HG03558 (cell line): ENCODE results near the gene PRDM16.

Experiments
- ATAC-seq: cut with Tn5 transposase; IDR thresholded peaks from one replicate; pipeline ENCODE4 v1.9.1; 2021; ENCODE audit warnings: moderate number of reproducible peaks; ENCODE audit not compliant: unreplicated experiment; ENCODE audit errors: extremely low read depth

The PRDM16 gene

DNA sequence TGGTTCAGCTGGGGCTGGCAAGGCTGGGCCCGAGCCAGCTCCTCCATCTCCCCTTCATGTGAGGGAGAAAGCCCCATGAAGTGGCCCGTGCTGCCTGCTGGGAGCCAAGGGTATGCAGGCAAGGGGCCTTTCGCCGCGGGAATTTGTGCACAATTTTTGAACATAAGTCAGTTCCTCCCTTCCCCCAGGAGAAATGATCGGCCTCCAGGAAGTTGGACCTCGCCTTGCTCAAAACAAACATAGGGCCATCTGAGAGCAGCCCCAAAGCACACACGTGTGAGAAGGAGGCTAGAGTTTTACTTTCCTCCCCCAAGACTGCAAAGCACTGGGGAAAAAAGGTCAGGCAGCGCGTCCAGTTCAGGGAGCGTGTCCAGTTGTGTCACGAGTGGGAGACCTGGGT lies 64.7 kb downstream of the PRDM16 start:
- no peak for ATAC-seq

DNA sequence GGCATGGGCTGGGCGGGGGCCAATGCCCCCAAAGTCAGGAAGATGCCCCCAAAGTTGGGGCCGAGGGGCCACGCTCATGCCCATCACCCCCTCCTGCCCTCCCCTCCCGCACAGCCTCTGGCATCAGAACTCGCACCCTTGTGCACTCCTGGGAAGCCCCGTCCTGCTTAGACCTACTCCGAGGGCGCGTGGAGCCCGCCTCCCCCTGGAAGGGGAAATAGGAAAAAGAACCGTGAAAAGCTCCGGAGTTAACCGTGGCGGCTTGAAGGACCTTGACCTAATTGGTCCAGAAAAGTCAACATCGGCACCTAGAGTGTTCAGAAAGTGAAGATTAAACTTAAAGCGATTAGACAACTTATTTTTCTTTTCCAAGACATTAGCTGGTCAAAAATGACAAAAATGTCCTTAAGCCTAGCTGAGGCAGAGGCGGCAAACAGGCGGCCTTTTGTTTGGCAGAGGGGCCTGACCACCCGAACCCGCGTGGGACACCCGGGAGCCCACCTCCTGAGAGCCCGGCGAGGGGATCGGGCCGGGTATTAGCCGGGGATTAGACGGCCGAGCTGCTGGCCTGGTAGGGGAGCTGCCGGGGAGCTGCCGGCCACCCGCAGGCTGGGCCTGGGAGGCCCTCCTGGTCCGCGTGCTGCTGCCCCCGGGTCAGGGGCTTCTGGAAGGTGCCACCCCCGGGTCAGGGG lies 65.5 kb downstream of the PRDM16 start:
- no peak for ATAC-seq

DNA sequence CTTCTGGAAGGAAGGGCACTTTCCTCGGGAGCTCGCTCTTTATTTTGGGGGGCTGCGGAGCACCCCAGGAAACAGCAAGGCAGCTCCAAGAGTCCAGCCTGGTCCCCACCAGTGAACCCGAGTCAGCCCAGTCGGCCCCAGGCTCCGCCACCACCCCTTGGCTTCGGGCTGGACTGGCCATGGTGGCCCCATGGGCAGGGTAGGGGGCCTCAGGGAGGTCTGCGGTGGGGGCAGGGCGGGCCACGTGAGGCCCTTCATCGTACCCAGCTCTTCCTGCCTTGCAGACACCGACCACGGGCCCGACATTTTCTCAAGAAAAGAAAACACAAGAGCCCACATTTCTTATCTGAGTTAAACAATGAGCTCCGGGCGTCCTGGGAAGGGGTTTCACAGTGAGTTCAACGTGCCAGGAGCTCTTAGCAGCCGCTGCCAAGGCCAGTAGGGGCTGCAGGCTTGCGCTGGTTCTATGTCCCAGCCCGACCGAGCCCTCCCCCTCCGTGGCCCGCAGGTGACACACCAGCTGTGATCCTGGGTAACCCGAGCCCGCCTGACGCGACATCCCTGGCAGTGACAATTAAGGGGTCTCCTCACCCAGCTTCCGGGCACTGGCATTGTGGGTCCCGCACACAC lies 66.2 kb downstream of the PRDM16 start:
- ATAC-seq: no peak

DNA sequence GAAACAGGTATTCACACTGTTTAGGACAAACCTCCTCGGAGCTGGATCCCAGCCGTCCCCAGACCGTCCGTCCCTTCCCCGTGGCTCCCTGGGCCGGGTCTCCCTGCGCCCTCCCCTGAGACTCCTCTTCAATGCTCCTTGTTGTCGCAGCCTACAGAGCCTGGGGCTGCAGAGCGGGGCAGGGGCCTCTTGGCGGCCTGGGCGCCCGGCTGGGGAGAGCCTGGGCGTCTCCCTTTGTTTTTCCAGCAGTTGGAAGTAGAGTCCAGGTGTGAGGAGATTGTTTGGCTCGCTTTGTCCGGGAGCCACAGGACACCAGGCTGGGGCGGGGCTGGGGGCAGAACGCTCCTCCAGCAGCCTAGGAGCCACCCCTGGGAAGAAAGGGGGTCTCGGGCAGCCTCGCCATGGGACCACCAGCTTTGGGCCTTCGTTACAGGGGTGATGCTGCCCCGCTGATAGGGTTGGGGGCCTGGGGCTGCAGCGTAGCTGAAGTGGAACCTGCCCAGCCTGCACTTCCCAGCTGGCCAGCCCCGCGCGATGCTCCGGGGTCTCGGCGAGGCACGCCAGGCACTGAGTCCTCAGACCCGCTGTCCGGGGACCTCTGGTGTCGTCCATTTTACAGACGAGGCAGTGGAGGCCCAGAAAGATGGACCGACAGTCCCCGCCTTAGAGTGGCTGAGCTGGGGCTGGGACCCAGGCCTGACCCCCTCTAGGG lies 66.9 kb downstream of the PRDM16 start:
- no peak for ATAC-seq

DNA sequence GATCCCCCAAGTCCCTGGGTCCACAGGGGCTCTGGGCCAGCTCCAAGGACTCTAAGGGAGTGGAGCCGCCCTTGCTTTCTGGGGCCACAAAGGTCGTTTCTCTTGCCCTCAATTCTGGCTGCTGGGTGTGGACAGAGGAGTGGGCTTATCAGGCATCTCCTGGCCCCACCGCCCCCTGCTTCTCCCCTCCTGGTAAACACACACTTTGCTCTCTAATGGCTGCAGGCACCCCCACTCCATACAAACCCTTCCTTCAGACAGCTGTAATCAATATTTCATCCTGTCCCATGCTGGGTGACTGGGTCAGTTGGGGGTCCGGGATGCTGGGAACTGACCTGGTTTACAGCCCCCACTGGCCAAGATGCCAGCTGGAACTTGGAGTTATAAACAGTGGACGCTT lies 67.5 kb downstream of the PRDM16 start:
- no peak for ATAC-seq

DNA sequence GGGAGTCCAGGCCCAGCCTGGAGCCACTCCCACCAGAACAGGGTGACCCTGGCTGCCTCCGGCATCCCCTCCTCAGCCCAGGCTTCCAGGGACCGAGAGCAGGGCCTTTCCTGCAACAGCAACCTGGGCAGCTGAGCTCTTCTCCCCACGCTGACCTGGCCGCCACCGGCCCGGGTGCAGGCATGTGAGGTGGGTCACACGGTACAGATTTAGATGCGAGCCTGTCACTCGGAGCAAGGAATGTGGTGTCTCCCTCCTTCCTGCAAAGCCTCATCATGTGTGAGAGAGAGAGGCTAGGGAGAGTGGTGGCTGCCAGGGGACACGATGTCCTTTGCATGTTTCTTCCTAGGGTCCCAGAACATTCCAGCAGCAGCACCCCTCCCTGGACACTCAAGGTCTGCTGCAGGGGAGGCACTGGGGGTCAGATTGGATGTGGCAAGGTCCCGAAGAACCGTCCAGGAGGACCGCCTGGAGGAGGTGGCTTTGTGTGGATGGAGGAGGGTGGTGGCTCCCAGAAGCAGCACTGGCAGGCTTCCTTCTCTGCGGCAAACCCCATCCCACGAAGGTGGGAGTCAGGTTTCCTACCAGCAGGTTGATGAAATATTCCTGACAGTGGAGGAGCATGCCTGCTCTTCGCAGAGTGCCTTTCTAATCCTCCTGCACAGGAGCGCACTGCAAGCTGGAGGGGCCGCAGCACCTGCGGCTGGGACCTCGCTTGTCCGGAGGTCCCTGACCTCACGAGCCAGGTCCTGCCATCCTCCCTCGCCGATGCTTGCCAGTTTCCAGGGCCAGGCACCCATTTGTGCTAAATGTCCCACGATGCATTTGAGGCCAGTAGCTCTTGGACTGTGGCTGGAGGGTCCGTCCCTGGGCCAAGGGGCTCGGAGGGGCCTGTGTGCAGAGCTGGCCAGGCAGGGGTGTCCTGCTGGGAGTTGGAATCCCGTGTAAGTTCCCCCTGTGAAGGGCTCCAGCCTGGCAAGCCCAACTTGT lies 68.4 kb downstream of the PRDM16 start:
- no peak for ATAC-seq

DNA sequence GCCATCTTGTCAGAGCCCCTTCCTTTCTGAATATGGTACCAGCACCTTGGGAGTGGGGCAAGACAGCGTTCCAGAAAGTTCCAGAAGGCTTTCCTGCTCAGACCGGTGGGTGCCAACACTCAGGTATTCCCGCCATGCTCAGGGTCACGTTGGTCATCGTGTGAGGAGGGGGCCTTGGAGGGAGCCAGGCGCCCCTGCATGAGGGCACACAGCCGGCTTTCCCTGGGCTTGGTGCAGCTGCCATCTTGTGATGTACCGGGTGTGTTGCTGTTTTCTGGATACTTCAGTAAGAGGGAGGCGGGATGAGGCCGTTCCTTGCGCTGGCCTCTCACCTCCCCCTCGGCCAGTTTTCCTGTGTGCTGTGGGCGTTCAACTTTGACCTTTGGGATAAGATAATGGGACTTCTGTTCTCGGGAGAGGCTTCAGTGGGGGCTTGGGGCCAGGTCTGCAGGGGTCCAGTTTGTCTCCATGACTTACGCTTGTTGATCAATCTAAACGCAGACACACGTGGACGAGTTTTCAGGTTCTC lies 69.7 kb downstream of the PRDM16 start:
- no peak for ATAC-seq

DNA sequence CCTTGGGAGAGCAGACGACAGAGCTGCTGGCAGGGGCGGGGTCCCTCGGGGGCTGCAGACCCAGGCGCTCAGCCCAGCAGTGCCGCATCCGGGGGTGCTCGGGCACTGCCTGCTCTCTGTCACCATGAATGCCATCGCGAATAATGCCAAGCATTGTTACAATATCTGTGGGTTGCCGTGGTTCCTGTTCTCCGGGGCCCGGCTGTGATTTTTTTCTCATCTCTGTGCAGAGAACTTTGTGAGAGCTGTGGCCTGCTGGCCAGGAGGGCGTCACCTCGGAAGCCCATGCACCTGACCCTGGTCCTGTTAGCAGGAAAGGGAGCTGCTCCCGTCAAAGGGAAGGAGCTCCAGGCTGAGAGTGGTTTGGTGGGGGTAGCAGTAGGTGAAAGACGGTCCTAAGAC lies 70.4 kb downstream of the PRDM16 start:
- no peak for ATAC-seq

DNA sequence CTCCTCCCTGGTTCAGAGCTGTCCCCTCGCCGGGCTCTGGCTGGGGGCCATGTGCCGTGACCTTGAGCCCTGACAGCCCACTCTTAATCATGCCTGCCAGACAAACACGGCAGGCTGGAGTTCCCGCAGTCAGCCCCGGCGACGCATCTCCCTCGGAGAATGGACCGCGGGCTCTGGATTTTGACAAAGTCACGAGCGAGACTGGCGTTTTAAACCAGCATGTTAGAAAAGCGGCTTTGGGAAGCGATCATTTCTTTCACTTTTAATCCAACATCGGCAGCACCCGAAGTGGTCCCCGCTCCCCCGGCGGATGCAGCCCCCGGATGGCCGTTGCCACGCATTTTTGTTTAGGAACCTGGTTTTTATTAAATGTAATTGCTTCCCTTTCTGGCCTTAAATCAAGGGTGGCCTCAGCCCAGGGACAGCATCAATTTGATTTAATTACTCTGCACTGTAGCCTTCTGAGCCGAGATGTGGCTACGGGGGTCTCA lies 70.9 kb downstream of the PRDM16 start:
- ATAC-seq: no peak

DNA sequence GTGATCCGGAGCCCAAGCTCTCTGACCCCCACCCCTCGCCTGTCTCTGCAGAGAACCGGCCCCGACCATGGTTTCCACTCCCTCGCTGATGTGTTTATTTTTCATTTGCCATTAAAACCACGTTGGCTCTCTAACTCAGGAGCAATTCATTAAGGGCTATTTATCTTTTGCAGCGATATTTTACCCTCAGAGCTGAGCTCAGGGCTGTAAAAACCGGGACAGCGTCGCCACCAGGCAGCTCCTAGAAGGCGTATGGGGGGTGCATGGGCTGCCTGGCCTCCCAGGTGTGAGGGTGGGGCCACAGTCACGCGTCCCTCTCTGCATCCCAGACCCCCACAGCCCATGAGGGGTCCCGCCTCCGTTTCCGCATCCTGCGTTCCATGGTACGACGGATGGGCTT lies 71.4 kb downstream of the PRDM16 start:
- ATAC-seq: no peak

DNA sequence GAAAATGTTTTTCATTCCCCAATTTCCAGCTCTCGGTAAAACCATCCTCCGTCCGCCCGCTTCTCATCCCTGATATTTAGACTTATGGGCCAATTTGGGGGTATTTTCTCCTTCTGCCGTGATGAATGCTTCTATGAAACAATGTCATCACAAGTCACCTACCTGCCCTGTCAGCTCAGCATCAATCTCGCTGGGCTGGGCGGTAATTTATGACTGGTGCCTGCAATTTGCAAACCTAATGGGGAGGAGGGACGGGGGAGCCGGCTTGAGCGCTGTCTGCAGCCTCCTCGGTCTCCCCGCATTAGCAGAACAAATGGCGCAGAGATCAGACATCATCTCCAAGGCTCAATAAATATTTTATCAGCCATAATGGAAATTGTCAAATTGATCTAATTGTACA lies 72.1 kb downstream of the PRDM16 start:
- no peak for ATAC-seq

DNA sequence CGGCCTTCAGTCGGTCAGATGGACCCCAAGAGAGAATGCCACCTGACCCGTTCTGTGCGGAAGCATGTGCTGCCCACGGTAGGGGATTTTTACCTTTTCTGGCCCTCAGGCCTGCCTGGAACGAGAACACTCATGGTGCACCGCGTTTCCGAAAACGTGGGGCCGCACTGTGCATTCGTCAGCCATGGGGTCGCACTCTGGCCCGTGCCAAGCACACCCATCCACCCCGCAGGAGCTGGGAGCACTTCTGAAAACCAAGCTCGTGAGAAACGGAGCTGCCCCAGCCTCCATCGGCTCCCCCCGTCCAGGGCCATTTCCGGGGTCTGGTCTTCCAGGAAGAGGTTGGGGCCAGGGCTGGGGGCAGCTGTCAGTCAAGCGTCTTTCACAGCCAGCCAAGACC lies 72.8 kb downstream of the PRDM16 start:
- no peak for ATAC-seq

DNA sequence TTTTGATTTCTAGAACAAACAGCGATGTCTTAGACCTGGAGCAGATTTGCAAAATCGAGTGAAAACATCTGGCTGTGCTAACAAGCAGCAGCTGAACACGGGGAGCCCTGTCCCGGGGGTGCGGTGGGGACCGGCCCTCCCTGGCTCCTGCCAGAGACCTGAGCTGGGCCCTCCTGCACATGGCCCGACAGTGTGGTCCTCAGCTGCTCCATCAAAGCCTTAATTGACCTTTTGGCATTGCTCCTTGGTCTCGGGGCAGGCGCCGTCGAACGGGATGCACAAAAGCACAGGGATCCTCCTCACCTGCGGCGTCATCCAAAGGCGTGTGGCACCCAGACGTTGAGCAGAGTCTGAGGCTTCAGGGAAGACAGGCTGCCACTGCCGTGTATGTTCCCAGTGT lies 73.2 kb downstream of the PRDM16 start:
- ATAC-seq: no peak

DNA sequence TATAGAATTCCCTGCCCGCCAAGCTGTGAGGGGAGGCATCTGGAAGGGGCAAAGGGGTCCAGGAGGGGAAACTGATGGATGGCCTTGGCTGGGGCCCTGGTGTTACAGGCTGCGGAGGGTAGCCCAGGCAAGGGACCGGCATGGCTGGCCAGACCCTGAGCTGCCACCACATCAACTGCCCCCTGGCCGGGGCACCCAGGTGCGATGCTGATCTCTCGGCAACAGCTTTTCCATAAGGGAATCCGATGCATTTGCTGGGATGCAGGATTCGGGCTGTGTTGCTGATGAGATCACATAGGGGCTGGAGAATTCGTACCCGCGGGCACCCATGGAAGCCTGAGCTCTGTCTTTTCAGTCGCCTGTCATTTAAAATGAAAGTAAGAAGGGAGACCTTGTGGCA lies 73.7 kb downstream of the PRDM16 start:
- no peak for ATAC-seq

DNA sequence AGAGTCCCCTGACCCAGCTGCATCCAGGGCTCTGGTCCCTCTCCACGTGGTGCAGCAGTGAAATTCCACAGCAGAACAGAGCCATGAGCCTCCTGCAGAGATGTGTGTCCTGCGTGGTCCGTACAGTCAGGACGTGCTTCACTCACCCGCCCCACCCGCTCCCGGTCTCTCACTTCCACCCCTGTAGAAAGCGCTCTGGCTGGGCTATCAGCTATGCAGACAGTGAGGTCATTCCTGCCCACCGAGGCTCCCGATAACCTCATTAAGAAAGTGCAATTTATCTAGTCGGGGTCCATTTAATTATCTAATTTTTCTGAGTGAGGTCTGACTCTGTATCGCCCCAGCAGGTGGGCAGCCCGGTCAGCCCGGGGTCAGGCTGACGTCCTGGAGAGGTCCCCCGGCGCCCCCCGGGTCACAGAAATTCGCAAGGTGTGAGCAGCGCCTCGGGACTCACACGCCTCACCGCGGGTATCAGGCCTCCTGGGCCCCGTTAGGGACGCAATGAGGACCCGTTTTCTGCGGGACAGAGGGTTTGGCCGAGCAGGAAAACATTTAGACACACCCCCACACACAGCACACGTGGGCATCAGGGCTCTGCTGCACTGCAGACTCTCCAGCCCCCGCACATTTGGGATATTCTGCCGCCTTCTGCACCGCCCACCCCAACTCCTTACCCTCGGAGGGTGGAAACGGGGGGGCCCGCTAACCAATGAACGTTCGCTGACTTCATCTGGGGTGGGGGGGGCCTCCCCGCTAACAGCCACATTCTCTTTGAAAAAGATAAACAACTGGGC lies 76.7 kb downstream of the PRDM16 start:
- ATAC-seq: no peak

DNA sequence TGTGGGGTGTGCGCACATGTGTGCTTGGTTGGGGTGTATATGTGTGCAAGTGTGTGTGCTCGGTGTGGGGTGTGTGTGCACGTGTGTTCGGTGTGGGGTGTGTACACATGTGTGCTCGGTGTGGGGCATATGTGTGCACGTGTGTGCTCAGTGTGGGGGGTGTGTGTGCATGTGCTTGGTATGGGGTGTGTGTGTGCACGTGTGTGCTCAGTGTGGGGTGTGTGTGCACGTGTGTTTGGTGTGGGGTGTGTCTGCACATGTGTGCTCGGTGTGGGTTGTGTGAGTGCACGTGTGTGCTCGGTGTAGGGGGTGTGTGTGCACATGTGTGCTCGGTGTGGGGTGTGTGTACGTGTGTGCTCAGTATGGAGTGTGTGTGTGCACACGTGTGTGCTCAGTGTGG lies 77.5 kb downstream of the PRDM16 start:
- no peak for ATAC-seq

DNA sequence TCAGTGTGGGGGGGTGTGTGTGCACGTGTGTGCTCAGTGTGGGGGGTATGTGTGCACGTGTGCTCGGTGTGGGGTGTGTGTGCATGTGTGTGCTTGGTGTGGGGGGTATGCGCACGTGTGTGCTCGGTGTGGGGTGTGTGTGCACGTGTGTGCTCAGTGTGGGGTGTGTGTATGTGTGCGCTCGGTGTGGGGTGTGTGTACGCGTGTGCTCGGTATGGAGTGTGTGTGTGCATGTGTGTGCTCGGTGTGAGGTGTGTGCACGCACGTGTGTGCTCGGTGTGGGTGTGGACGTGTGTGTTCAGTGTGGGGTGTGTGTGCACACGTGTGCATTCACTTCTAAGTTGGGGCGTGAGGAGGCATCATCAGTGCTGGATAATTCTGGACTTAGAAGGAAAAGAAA lies 77.9 kb downstream of the PRDM16 start:
- ATAC-seq: no peak

DNA sequence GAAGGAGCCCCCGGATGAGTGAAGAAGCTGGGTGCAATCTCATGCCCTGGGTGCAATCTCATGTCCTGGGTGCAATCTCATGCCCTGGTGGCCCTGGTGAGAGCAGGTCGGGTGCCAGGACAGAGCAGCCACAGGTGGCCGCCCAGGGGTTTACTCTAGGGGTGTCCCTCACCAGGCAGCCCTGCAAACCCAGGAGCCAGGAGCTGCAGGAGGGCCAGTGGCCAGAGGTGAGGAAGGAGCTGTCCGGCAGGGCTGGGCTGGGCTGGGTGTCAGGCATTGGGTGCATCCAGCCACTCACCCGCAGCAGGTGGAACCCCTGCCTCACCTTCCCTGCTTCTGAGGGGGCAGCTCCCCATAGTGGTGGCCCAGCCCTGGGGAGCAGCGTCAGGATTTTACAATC lies 79.2 kb downstream of the PRDM16 start:
- no peak for ATAC-seq

DNA sequence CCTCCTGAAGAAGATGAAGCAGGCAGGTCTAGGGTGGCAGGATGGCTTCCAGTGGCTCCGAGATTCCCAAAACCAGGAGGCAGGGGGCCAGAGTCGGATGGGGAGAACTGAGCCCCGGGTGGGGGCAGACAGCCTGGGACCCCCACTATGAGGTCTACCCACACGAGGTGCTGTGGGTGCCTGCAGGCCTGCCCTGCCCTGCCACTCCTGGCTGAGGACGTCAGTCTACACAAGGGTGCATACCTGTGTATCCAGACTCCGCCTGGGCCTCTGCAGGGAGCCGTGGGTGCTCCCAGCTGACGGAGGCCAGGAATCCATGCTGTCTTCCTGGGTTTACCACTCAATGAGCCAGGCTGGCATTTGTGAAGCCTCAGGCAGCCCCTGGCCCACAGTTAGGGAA lies 80.3 kb downstream of the PRDM16 start:
- ATAC-seq: no peak
